ENCODE data around the gene ARSA.

ARSA gene

DNA sequence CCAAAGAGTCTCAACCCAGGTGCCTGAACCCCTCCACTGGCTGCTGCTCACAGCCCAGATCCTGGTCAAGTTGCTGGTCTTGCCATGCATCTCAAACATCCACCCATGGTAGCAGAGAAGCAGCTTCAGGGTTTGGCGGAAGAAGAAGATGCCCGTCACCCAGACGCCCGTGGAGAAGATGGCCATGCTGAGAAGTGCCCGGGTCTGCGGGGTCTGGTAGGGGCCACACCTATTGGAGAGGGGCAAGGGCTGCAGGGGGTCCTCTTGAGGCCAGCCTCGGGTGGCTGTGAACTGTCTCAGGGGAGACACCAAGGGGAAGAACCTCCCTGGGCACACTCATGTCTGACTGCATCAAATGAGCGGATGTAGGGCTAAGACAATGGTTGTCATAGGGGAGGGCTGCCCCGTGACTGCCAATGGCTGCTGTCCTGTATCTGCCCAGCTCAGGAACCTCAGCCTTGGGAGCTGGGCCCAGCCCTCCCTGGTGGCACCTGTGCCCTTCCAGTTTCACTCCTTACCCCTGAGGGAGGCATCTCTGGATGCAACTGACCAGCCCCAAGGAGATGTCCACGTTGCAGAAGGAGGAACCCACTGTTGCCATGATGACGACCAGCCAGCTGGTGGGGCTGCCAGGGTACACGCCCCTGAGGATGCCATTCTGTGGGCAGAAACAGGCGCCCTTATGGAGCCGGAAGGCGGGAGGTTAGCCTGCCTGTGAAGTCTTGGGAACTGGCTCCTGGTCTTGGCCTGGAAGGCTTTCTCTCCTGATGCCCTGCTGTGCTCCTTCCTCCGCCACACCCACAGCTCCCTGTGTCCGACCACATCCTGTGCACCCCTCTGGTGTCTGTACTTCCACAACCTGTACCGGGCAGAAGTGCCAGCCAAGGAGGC, 50.9 kb downstream of the ARSA start:
- DNase-seq, result no peak

DNA sequence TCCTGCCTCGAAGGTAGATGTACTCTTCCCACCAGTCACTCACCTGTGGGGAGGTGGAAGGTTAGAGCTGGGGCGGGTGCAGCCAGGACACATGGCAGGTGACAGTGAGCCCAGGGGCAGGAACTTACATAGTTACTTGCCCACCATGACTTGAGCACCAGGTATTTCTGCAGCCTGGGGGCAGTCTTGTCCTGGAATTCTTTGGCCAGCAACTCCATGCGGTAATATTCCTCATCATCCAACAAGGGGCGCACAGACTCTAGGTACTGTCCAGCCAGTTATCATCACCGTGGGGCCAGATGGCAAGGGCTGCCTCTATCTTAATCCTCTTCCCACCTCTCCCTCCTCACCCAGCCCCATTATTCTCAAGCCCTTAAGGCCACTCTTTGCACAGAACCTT, 51.9 kb downstream of the ARSA start:
- peak; percentile 35 to 66 for DNase-seq

DNA sequence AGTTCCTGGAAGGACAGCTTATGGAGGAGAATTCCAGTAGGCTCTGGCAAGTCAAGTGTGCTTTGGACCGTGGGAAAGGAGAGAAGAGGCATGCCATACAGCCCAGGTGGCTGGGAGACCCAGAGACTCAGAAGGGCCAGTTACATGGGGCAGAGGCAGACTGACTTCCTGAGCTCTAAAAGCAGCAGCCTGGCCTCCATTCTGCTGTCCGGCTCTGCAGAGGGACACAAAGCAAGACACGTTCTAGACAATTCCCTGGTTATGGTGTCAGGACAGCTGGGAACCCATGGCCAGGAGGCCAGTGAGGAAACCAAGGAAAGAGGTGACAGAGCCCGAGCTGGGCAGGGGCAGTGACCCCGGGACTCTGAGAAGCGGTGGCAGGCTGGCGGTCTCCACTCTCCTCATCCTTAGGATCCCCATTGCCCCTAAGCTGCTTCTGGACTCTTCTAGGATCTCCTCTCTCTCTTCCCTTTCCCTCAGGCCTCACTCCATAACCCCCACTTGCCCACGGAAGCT, 52.5 kb downstream of the ARSA start:
- no peak for DNase-seq
